D341Med (cell line): ENCODE data around the gene TWIST2.

Experiments
- DNase-seq: peaks from one replicate; pipeline ENCODE4 v3.0.0; 2012; ENCODE audit warnings: low spot score

Gene TWIST2

GRCh38 chr2:238838786-238839327 lies 9.0 kb upstream of the TWIST2 start:
- no peak for DNase-seq

GRCh38 chr2:238839428-238839827 lies 8.5 kb upstream of the TWIST2 start:
- no peak for DNase-seq

- no peak for DNase-seq
These were observed 6.2 kb upstream of the TWIST2 start for GRCh38 chr2:238841542-238842164.

GRCh38 chr2:238843476-238843875 lies 4.4 kb upstream of the TWIST2 start:
- no peak for DNase-seq

GRCh38 chr2:238845583-238846377 lies 2.1 kb upstream of the TWIST2 start:
- DNase-seq: no peak

- DNase-seq: no peak
These were observed 1.6 kb upstream of the TWIST2 start for GRCh38 chr2:238846378-238846627.

- no peak for DNase-seq
These were observed 1.1 kb upstream of the TWIST2 start for GRCh38 chr2:238846628-238847418.

- no peak for DNase-seq
These were observed 475 bp upstream of the TWIST2 start for GRCh38 chr2:238847419-238847801.

GRCh38 chr2:238848691-238848975 lies 748 bp downstream of the TWIST2 start:
- DNase-seq: no peak

GRCh38 chr2:238848976-238849853 lies 1.3 kb downstream of the TWIST2 start:
- no peak for DNase-seq

GRCh38 chr2:238850091-238850490 lies 2.2 kb downstream of the TWIST2 start:
- DNase-seq: no peak

GRCh38 chr2:238851026-238851425 lies 3.1 kb downstream of the TWIST2 start:
- DNase-seq: no peak

- DNase-seq: no peak
These were observed 3.9 kb downstream of the TWIST2 start for GRCh38 chr2:238851761-238852160.

- no peak for DNase-seq
These were observed 4.5 kb downstream of the TWIST2 start for GRCh38 chr2:238852206-238852869.

- DNase-seq: no peak
These were observed 5.3 kb downstream of the TWIST2 start for GRCh38 chr2:238853218-238853617.

- no peak for DNase-seq
These were observed 5.8 kb downstream of the TWIST2 start for GRCh38 chr2:238853721-238854120.

GRCh38 chr2:238854246-238854645 lies 6.4 kb downstream of the TWIST2 start:
- DNase-seq: no peak

- DNase-seq: no peak
These were observed 6.9 kb downstream of the TWIST2 start for GRCh38 chr2:238854699-238855229.

GRCh38 chr2:238855299-238855698 lies 7.4 kb downstream of the TWIST2 start:
- DNase-seq: no peak

- DNase-seq: no peak
These were observed 8.2 kb downstream of the TWIST2 start for GRCh38 chr2:238855891-238856580.
